Measurements from ENCODE around the gene LIPI.
"Not testable (repeated sequence)": the region's sequence is repeated elsewhere in the genome, so short reads cannot be mapped to it uniquely, and the experiment has no call there.

DNA sequence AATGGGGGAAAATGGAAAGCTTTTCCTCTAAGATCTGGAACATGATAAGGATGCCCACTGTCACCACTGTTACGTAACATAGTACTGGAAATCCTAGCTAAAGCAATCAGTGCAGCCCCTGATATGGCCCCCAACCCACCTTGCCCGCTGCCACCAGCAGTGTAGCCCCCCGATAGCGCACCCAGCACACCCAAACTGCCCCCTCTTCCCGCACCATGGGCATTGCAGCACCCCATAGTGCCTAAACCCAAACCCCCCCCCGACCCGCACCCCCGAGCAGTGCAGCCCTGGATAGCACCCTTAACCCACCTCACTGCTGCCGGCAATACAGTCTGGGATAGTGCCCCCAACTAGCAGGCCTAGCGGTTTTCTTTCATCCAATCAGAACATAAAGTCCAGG, 148.9 kb downstream of the LIPI start:
- TF ChIP-seq, protein P1, sequence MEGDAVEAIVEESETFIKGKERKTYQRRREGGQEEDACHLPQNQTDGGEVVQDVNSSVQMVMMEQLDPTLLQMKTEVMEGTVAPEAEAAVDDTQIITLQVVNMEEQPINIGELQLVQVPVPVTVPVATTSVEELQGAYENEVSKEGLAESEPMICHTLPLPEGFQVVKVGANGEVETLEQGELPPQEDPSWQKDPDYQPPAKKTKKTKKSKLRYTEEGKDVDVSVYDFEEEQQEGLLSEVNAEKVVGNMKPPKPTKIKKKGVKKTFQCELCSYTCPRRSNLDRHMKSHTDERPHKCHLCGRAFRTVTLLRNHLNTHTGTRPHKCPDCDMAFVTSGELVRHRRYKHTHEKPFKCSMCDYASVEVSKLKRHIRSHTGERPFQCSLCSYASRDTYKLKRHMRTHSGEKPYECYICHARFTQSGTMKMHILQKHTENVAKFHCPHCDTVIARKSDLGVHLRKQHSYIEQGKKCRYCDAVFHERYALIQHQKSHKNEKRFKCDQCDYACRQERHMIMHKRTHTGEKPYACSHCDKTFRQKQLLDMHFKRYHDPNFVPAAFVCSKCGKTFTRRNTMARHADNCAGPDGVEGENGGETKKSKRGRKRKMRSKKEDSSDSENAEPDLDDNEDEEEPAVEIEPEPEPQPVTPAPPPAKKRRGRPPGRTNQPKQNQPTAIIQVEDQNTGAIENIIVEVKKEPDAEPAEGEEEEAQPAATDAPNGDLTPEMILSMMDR (conservative IDR thresholded peaks at IDR 0.05 in 1 of 2, IDR thresholded peaks at IDR 0.05 in 1 of 2; ENCODE audit: low read depth in 1 of 2, low read length in 2 of 2): not testable (repeated sequence)
- not testable (repeated sequence) for TF ChIP-seq EZH2 (IDR thresholded peaks at IDR 0.05; ENCODE audit: low read length, missing control alignments)

Data from fibroblast of lung (primary cell).